AG04450 (cell line): ENCODE measurements around the gene PHOSPHO1. TPM values are rescaled to one million over a fixed set of nuclear protein-coding genes. Genes with fewer than 3 reads are reported as not detected.

Experiments used
- CTCF ChIA-PET: fragments of 300-600, 350-600 bp; formaldehyde crosslinking; extraction: SDS; loops from one replicate; lab custom pipeline; 2022; ENCODE audit warnings: antibody characterized with exemption, inconsistent platforms; lab: Charles Lee
- POLR2A ChIA-PET: fragments of 350-600 bp; formaldehyde crosslinking; extraction: SDS; loops from one replicate; lab custom pipeline; 2021; ENCODE audit warnings: antibody characterized with exemption, inconsistent platforms; lab: Yijun Ruan, JAX
- DNase-seq: peaks from one replicate; pipeline ENCODE4 v3.0.0-alpha.2; 2011; ENCODE audit warnings: low read depth, low spot score
- H3K27ac ChIP-seq: one replicate; pipeline ENCODE4 v1.5.1; 2012; ENCODE audit warnings: low read depth, low read length, control low read depth
- H3K27me3 ChIP-seq: one replicate; pipeline ENCODE4 v1.6.0; 2012; ENCODE audit warnings: low read length; ENCODE audit not compliant: control insufficient read depth, insufficient read depth
- H3K4me3 ChIP-seq: 2 replicates; pipeline ENCODE4 v1.5.1; 2011; ENCODE audit warnings: mild to moderate bottlenecking, low read depth, low read length, control low read depth
- H3K9me3 ChIP-seq: 2 replicates; pipeline ENCODE4 v1.5.1; 2012; ENCODE audit warnings: low read length; ENCODE audit not compliant: control insufficient read depth, insufficient read depth
- CTCF ChIP-seq: IDR thresholded peaks from 2 replicates; pipeline ENCODE4 v1.5.1; 2011; ENCODE audit warnings: low read depth, low read length, control low read depth, inconsistent platforms
- polyA plus RNA-seq: library from polyadenylated mRNA; depleted of rRNA; stranded (reverse); fragments of >200 nt; gene quantifications from 2 replicates; pipeline ENCODE4 v1.2.3, GENCODE V29; 2011

Gene PHOSPHO1
- polyA plus RNA-seq, 1 experiment, result 0.05 TPM

- no peak for TF ChIP-seq CTCF
- H3K27ac ChIP-seq, result no peak overlapping the region
- ChIA-PET POLR2A (interaction anchor here (0.7 kb wide), 1 partner anchor 57 kb away, joined by 3 read pairs; no protein-coding TSS in a partner anchor), CTCF (no interaction called here)
- peaks cover 19% of the 10 kb centered on the region for H3K27me3 ChIP-seq
- H3K4me3 ChIP-seq, result no peak overlapping the region
- DNase-seq, result no peak
- H3K9me3 ChIP-seq, result no peaks in the 10 kb centered on the region
Measured at GRCh38 chr17:49242813-49243212, 12.2 kb upstream of the PHOSPHO1 start.

- no peaks in the 10 kb centered on the region for H3K9me3 ChIP-seq
- H3K4me3 ChIP-seq, result no peak overlapping the region
- peaks cover 22% of the 10 kb centered on the region for H3K27me3 ChIP-seq
- CTCF ChIA-PET, result interaction anchor here (1.7 to 2.5 kb wide), 2 partner anchors 14 to 49 kb away, joined by 5 to 10 read pairs; no protein-coding TSS in a partner anchor
- no peak overlapping the region for H3K27ac ChIP-seq
- POLR2A ChIA-PET, result no interaction called here
- no peak for DNase-seq
- TF ChIP-seq CTCF, result no peak
Measured at GRCh38 chr17:49241692-49242397, 11.3 kb upstream of the PHOSPHO1 start.

- Histone ChIP-seq H3K27ac (no peak overlapping the region), H3K9me3 (no peaks in the 10 kb centered on the region), H3K4me3 (no peak overlapping the region), H3K27me3 (peaks cover 21% of the 10 kb centered on the region)
- ChIA-PET CTCF (interaction anchor here (0.5 to 2.5 kb wide), 5 partner anchors 11 to 546 kb away, joined by 3 to 10 read pairs (median 6); no protein-coding TSS in a partner anchor), POLR2A (no interaction called here)
- no peak for DNase-seq
- TF ChIP-seq CTCF, result no peak
Measured at GRCh38 chr17:49241040-49241439, 10.5 kb upstream of the PHOSPHO1 start.

- H3K27ac ChIP-seq, result no peak overlapping the region
- no peak overlapping the region for H3K4me3 ChIP-seq
- ChIA-PET POLR2A (no interaction called here), CTCF (interaction anchor here (0.5 to 2.5 kb wide), 5 partner anchors 11 to 545 kb away, joined by 3 to 10 read pairs (median 6); no protein-coding TSS in a partner anchor)
- no peaks in the 10 kb centered on the region for H3K9me3 ChIP-seq
- no peak for DNase-seq
- H3K27me3 ChIP-seq, result peaks cover 23% of the 10 kb centered on the region
- no peak for TF ChIP-seq CTCF
Measured at GRCh38 chr17:49240619-49241018, 10.0 kb upstream of the PHOSPHO1 start.

GRCh38 chr17:49239963-49240362 lies 9.4 kb upstream of the PHOSPHO1 start:
- no peak for DNase-seq
- ChIA-PET CTCF (interaction anchor here (1.7 to 2.5 kb wide), 3 partner anchors 10 to 51 kb away, joined by 5 to 10 read pairs (median 6); no protein-coding TSS in a partner anchor), POLR2A (no interaction called here)
- no peak overlapping the region for H3K4me3 ChIP-seq
- H3K9me3 ChIP-seq, result no peaks in the 10 kb centered on the region
- no peak for TF ChIP-seq CTCF
- H3K27ac ChIP-seq, result no peak overlapping the region
- peaks cover 21% of the 10 kb centered on the region for H3K27me3 ChIP-seq
